ENCODE data around the gene KDM2A.

The KDM2A gene

DNA sequence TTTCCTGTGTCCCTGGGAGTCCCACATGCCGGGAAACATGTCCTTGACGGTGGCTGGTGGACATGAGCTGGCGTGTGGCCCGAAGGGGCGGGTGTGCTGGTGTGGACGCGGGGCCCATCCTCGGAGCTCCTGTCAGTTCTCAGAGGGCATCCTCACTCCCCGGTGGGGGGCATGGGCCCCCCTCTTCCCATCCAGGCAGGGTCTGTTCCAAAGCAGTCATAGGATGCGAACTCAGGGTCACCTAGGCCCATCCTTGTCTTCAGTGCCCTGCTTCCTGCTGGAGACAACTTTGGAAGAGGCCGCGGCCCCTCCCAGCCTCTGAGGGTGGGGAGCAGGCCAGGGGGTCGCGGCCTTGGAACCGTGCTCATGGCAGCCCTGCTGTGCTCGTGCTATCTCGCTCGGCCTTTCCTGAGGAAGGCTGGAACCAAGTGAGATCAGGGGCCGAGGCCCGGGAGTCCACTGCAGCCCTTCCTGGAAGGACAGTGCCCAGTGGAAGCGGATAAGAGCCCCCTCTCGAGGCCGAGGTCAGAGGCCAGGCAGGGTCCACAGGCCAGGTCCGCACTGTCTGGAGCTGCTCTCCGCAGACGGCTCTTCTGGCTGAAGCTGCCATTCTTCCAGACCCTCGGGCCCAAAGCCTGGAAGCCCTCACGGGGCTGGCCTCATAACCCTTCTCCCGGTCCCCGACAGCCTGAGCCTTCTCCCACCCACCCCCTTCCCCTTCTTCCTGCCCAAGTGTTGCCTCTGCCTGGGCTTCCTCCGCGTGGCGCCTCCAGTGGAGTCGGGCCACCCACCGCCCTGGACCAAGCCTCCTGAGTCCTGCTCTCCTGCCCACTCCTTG, 155.9 kb downstream of the KDM2A start:
- DNase-seq: no peak

DNA sequence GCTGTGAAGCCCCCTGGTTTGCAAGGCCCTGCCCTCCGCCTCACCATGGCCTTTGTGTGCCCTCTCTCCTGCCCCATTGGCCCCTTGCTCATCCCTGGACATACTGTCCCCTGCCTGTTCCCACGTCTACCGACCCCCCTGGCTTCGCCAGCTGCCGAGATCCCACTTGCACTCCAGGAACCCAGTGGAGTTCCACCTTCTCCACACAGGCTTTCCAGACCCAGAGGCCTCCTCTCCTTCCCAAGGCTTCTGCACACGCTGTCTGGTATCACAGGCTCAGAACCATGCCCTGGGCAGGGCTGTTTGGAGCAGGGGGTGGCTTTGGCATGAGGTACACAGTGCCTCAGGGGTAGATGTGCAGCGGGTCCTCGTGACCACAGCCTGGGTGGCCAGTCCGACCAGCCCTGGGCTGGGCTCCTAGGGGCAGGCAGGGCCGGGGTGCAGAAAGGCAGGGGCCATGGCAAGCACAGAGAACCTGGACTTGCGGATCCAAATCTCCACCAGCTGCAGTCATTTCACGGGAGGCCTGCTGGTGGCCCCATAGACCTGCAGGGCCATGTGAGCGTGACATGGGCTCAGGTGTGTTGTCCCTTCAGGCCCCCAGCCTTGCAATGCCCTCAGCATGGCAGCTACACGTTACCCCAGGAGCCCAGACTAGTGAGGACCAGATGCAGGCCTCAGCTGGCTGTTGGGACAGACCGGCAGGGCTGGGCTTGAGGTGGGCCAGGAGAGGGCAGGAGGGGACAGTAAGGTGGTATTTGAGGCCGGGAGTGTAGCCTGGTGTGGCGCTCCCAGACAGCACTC, 156.7 kb downstream of the KDM2A start:
- no peak for DNase-seq

DNA sequence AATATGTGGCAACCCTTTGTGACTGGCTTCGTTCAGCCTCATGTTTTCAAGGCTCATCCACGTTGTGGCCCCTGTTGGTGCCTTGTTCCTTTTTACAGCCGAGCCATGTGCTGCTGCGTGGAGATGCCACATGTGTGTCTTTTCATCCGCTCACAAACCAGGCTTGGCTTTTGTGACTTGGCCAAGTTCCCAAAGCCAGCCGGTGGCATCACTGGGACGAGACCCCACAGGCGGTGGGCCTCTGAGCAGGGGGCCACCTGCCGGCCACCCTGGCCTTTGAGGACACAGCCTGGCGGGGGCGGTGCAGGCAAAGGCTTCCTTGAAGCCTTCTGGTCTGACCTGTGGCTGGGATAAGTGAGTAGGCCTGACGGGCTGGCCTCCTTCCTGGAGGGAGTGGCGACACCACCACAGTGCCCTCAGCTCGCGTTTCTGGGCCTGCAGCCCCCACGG, 157.7 kb downstream of the KDM2A start:
- DNase-seq: no peak

DNA sequence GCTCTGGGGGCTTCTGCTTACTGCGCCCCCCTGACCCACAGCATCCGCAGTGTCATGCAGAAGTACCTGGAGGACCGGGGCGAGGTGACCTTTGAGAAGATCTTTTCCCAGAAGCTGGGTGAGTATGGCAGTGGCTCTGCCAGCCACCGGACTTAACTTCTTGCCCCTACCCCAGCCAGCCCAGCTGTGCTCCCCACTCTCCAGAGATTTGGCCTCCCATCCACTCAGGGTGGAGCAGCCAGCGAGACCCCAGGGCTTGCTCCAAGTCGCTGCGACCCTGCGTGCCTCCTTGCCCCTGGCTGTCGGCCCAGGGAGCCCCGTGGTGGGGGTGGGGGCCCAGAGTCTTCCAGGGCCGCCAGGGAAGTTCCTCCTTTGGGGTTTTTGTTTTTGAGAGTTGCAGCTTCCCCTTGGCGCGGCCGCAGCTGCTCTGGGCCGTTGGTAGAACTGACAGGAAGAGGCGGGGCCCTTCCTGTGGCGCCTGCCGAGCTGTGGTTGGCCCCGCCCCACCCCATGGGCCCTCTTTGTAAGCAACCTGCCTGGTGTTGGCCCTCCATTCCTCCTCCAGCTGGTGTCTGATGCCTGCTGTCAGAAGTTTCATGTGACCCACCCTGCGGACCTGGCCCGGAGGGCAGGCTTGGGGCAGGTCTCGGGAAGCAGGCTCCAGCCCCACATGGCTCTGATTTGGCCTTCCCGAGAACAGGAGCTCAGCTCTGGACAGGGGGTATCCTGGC, 158.3 kb downstream of the KDM2A start:
- DNase-seq: no peak

DNA sequence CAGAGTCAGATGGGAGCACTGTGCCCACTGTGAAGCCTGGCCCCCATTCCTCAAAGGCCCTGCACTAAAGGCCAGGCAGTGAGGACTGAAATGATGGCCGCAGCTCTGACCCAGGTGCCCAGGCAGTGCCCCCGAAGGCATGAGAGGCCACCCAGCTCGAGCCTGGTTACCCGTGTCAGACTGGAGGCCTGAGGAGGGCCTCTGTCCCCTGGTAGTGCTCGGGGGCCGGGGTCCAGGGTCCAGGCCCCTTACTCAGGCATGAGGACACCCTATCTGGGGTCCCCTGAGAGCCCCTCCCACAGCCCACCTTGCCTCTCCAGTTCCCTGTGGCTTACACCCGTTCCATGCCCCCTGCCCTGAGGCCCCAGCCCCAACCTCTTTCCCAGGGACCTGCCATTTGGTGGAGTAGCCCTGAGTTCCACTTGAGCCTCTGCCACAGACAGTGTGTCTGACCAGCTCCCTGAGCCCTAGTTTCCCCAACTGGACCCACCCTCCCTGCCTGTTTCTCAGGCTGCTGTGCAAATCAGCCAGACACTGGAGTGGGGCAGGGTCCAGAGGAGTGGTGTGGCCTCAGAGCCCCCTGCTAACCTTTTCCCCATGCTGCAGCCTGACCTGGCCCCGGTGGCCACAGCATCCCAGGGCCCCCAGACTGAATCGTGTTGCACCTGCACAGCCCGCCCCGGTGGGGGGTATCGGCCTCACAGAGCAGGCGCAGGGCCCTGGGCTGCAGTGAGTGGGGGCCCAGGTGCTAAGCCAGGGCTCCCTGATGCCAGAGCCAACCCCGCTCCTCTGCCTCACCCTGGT, 159.3 kb downstream of the KDM2A start:
- DNase-seq: no peak

DNA sequence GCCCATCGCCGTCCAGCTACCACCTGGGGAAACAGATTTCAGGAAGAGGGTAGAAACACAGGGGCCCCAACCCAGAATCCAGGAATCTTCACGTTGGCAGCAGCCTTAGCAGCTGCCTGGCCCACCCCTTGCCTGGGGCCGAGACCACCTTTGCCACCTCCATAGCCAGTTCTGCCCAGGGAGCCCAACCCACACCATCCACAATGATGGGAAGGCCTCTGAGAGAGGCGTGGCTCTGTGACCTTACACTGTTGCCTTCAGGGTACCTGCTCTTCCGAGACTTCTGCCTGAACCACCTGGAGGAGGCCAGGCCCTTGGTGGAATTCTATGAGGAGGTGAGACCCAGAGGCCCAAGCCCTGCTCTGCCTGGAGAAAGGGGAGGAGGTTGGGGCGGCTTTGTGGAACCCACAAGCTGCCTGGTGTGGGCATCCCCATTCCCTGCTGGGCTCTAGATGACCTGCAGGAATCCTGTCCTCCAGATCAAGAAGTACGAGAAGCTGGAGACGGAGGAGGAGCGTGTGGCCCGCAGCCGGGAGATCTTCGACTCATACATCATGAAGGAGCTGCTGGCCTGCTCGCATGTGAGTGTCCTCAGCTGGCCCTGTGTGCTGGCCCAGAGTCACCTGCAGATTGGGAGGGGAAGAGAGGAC, 160.0 kb downstream of the KDM2A start:
- DNase-seq: no peak

DNA sequence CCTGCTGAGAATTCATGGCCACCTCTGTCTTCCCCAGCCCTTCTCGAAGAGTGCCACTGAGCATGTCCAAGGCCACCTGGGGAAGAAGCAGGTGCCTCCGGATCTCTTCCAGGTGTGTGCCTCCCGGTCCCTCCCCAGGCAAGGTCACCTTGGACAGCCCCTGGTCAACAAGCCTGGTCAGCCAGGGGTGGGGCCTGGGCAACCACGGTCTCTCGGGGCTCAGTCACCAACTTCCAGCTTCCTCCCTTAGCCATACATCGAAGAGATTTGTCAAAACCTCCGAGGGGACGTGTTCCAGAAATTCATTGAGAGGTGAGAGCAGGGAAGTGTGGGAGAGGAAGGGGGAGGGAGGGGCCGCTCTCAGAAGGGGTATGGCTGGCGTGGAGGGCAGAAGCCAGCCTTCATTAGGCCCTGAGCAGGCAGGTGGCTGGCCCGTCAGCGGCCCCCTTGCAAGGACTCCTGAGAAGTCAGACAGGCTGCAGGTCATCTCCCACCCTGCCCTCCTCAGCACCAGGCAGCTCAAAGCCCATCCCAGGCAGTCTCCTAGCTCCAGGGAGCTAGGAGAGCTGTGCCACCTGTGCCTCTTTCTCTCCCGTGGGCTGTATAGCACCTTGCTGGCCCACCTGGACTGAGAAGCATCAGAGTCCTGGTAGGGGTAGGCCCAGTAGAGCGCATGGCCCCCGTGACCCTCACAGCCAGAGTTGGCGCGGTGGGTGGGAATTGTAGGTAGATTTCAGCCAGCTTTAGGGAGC, 160.7 kb downstream of the KDM2A start:
- DNase-seq: no peak

DNA sequence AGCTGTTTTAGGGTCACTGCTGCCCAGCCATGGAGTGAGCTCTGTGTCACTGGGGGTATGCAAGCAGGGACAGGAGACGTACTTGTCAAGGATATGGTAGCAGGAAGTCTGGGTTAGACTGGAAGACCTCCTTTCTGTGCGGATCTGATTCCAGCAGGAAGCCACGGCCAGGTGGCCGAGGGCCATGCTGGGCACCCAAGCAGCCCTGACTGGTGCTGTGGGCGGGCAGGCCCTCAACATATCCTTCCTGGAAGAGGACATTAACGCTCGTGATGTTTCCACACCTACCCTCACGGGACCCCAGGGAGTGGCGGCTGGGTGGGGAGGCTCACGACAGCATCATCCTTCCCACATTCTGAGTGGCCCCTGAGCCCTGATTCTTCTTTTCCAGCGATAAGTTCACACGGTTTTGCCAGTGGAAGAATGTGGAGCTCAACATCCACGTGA, 161.3 kb downstream of the KDM2A start:
- no peak for DNase-seq

DNA sequence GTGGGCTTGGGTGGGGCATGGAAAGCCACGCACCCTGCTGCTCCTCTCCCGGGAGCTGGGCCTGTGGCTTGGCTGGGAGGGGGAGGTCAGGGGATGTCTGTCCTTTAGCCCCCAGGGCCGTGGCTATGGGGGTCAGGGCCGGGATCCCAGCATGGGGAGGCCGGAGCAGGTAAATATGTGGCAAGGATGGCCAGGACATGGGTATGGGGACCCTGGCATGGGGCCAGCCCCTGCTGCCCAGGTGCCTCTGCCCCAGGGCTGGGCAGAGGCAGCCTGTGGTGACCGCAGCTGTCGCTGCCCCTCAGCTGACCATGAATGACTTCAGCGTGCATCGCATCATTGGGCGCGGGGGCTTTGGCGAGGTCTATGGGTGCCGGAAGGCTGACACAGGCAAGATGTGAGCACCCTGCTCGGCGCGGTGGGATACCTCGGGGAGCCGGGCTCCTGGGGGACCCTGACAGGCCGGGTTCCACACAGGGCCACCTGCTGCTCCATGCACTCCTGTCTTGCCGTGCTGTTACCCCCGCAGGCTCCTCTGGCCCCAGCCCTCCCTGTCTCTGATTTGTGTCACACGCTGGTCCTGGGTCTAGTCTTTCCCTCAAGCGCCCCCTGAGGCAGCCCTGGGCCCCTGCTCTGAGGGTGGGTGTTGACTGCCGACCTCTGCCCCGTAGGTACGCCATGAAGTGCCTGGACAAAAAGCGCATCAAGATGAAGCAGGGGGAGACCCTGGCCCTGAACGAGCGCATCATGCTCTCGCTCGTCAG, 161.9 kb downstream of the KDM2A start:
- no peak for DNase-seq

DNA sequence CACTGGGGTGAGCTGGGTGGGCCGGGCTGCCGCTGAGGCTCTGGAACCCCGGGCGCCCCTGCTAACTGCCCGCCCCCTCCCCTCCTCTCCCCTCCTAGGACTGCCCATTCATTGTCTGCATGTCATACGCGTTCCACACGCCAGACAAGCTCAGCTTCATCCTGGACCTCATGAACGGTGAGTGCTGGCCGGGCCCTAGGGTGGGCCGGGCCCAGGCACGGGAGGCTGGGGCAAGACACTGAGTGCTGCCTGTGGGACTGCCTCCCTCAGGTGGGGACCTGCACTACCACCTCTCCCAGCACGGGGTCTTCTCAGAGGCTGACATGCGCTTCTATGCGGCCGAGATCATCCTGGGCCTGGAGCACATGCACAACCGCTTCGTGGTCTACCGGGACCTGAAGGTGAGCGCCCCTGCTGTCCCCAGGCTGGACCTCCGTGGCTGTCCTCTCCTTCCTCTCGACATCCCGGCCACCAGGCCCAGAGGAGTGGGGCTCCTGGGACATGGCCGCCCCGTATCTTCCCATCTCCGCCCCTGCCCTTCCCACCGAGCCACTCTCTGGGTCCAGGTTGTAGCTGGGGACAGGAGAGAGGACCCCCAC, 162.6 kb downstream of the KDM2A start:
- no peak for DNase-seq

DNA sequence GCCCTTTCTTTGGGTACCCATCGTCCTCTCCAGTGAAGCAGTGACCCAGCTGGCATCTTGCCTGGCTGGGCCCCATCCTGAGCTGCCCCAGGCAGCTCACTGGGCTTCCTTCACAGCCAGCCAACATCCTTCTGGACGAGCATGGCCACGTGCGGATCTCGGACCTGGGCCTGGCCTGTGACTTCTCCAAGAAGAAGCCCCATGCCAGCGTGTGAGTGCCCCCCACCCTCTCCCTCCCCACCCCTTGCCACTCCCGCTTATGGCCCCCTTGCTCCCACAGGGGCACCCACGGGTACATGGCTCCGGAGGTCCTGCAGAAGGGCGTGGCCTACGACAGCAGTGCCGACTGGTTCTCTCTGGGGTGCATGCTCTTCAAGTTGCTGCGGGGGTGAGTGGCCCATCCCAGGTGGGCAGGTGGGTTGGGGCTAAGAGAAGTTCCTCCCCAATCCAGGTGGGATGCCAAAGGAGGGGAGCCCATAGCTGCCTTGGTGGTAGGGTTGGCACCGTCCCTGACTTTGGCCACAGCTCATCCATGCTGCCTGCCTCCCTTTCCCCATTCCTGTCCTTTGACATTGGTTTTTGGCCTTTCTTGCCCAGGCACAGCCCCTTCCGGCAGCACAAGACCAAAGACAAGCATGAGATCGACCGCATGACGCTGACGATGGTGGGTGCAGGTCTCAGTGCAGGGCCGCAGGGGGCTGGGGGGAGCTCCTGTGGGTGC, 163.3 kb downstream of the KDM2A start:
- DNase-seq: no peak

DNA sequence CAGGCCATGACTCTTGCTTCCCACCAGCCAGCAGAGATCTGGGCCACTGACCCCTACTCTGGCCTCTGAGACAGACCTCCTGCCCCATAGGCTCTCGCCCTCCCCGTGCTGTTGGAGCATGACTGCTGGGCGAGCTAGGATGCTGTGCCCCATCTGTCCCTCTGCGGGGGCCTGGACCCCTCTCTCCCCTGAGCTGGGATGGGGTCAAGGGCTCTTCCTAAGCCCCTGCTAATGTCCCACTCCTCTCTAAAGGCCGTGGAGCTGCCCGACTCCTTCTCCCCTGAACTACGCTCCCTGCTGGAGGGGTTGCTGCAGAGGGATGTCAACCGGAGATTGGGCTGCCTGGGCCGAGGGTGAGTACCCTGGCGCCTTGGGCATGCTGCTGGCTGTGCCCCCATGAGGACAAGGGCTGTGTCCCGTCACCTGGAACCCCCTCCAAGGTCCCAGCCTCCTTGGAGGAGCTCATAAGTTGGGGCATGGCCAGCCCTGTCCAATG, 163.9 kb downstream of the KDM2A start:
- no peak for DNase-seq

DNA sequence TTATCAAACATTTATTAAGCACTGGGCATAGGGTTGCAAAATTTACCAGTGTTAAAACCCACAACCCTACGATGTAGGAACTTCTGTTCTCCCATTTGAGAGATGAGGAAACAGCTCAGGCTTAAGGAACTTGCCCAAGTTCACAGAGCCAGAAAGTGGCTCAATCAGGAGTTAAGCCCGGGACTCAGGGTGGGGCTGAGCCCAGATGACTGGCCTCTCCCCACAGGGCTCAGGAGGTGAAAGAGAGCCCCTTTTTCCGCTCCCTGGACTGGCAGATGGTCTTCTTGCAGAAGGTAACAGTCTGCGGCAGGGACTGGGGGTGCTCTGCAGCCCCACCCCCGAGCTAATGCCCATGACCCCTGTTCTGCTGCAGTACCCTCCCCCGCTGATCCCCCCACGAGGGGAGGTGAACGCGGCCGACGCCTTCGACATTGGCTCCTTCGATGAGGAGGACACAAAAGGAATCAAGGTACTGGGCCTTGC, 164.5 kb downstream of the KDM2A start:
- DNase-seq: no peak

DNA sequence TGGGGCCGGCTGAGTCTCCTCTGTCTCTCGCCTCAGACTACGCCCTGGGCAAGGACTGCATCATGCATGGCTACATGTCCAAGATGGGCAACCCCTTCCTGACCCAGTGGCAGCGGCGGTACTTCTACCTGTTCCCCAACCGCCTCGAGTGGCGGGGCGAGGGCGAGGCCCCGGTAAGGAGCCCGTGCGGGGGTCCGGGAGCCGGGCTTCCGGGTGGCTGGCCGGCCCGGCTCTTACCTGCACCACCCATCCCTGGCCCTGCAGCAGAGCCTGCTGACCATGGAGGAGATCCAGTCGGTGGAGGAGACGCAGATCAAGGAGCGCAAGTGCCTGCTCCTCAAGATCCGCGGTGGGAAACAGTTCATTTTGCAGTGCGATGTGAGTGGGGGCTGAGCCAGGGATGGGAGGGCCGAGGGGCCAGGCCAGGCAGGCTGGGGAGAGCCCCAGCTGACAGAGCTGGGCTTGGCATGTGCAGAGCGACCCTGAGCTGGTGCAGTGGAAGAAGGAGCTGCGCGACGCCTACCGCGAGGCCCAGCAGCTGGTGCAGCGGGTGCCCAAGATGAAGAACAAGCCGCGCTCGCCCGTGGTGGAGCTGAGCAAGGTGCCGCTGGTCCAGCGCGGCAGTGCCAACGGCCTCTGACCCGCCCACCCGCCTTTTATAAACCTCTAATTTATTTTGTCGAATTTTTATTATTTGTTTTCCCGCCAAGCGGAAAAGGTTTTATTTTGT, 165.9 kb downstream of the KDM2A start:
- DNase-seq: no peak

DNA sequence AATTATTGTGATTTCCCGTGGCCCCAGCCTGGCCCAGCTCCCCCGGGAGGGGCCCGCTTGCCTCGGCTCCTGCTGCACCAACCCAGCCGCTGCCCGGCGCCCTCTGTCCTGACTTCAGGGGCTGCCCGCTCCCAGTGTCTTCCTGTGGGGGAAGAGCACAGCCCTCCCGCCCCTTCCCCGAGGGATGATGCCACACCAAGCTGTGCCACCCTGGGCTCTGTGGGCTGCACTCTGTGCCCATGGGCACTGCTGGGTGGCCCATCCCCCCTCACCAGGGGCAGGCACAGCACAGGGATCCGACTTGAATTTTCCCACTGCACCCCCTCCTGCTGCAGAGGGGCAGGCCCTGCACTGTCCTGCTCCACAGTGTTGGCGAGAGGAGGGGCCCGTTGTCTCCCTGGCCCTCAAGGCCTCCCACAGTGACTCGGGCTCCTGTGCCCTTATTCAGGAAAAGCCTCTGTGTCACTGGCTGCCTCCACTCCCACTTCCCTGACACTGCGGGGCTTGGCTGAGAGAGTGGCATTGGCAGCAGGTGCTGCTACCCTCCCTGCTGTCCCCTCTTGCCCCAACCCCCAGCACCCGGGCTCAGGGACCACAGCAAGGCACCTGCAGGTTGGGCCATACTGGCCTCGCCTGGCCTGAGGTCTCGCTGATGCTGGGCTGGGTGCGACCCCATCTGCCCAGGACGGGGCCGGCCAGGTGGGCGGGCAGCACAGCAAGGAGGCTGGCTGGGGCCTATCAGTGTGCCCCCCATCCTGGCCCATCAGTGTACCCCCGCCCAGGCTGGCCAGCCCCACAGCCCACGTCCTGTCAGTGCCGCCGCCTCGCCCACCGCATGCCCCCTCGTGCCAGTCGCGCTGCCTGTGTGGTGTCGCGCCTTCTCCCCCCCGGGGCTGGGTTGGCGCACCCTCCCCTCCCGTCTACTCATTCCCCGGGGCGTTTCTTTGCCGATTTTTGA, 166.8 kb downstream of the KDM2A start:
- no peak for DNase-seq

DNA sequence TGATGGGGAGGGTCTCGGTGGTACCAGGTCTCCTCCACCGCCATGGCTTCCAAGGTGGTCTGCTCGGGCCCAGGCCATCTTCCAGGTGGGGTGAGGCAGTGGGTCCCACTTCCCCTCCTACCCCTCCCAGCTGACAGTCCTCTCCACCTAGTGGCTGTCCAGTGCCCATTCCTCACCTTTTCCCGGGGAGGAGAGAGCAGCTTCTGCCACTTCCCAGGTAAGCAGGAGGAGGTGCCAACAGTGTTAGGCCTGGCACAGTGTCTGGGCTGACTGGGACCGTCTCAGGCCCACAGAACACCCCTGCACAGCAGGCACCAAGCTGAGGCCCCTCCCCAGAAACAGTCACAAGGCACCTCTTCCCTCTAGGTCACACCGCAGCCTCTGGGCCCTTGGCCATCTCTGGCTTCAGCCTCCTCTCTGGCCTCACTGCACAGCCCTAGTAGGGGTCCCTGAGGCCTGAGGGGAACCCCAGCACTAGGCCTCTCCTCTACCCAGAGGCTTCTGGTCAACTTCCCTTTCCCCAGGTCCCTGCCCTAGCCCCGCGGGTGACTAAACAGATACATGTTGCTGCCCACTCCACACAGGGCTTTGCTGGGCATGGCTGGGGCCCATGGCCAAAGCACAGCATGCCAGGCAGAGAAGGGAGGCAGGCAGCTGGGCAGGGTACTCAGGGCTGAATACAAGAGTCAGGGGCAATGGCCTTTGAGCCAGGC, 167.7 kb downstream of the KDM2A start:
- no peak for DNase-seq

All from NCI-H1048 (cell line).